Ureter (tissue), 1 donor: ENCODE results near the gene ARHGAP25. TPM values are rescaled to one million over a fixed set of nuclear protein-coding genes. Genes with fewer than 3 reads are reported as not detected.

Experiments used
- DNase-seq: peaks from one replicate; pipeline ENCODE4 v3.0.0-alpha.2; 2020; ENCODE audit warnings: low spot score
- total RNA-seq: library from RNA; stranded (reverse); gene quantifications from one replicate; pipeline ENCODE4 v1.2.4, GENCODE V29; 2023
- donor health status: DM: yes; HTN: yes; CAD: no.

The ARHGAP25 gene
- total RNA-seq, 1 donor from 2014 or later = 14.7 TPM

DNA sequence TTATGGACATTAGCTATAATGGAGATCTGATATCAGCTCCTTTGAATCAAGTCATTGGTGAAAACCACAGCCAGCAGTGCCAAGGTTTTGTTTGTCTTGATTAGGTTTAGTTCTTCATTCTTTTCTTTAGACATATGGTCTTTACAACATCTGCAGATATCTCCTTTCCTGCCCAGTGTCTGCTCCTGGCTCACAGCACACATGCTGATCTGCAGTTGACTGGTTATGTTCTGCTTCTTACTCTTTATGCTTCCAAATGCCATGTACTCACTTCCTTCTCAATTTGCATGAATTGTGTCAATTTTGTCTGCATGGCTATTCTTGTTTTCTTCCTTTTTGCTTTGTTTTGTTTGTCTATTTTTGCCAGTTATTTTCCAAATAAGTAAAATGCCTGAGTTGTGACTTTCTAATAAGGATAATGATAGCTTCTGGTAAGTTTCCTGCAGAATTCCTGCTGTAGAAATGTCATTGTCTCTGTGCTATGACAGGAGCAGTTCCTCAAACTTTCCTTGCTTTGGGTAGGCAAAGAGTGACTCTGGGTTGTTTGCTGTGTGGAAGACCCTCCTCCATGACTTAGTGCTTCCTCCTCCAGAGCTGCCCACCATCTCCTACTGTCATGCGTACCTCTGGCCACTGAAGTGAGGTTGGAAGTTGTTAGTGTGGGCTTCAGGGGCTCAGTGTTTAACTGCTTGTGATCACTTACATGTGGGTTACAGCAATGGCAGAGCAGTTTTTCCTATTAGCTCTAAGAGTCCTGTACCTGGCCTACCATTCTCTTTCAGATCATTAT, 8.2 kb downstream of the ARHGAP25 start:
- DNase-seq = no peak

DNA sequence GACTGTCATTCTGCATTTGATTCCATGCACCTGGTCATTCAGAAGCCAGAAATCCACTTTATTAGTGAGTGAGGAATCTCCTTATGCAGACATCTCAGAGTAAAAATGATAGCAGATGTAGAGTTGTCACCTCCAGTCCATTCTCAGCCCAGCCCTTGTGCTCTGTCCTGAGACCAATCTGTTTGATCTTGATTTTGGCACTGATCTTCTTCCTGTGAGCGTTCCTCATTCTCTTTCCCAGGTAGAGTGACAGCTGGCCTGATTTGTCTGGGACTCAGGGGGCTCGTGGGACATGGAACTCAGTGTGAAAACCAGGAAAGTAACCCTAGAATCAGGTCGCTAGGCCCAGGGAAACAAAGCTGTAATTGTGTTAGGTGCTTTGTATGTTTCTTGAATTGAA, 8.9 kb downstream of the ARHGAP25 start:
- DNase-seq = no peak

DNA sequence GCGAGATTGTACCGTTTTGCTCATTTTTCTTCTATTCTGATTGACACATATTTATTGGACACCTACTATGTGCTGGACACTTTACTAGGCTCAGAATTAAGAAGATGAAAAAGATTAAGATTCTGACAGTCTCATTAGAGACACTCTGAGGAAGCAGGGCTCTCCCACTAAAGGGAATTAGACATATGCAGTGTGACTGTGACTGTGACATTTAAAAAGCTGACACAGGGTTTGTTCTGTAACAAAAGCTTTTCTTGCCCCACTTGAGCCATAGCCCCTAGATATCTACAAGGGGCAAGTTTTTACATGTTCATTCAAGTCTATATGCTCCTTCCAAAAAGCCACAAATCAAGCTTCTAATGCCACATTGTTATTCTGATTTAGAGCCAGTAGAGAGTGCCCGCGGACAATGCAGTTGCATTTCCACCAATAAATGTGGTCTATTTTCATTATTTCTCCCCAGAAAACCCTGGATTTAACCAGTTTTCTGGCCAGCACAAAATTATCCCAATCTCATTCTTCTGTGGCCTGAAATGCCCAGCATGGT, 9.8 kb downstream of the ARHGAP25 start:
- no peak for DNase-seq

DNA sequence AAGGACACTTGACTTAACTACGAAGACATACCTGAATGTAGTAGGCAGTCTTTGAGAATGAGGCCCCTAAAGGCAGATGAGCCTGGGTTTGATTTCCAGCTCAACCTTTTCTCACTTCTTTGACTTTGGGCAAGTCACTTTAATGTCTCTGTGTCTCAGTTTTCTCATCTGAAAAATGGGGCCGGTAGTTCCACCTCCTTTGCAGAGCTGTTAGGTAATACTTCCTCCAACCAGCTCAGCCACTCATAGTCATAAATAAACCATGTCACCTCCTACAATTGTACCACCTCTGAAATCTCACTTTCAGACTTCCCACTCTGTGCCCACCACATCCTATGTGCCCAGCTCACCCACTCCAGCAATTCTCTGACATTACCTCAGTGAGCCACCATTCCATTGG, 10.4 kb downstream of the ARHGAP25 start:
- DNase-seq = no peak

DNA sequence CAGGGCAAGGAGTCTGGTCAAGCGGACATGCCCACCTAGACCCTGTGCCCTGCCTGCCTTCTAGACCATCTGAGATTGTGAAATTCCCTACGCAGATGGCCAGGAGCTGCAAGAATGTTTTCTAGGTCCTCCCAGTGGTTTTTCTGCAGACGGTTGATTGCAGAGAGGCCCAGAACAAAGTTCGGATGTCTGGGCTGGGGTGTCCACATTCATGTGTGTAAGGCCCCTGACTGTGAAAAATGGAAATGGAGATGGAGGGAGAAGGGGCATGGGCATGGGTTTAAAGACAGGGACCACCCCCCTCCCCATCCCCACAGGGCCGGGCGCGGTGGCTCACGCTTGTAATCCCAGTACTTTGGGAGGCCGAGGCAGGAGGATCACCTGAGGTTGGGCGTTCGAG, 11.8 kb downstream of the ARHGAP25 start:
- DNase-seq = no peak

GRCh38 chr2:68747413-68747812, 12.8 kb downstream of the ARHGAP25 start:
- DNase-seq = no peak

DNA sequence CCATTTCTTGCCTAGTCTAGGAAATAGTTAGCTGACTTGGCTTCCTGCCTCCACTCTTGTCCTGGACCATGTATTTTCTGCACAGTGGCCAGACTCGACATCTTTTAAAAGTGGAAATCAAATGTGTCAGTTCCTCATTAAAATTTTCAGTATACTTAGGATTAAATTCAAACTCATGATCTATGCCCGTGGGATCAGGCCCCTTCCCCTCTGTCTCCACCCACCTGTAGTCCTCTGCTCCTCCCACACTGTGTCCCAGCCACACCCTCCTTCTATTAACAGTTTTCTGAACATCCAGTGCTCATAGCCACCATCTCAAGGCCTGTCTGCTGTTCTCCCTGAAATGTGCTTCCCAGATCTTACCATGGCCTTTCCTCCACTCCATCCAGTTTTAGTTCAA, 13.3 kb downstream of the ARHGAP25 start:
- DNase-seq = no peak

- no peak for DNase-seq
Observed at GRCh38 chr2:68748568-68748967, 14.0 kb downstream of the ARHGAP25 start.

GRCh38 chr2:68749345-68749744, 14.7 kb downstream of the ARHGAP25 start:
- DNase-seq = no peak

DNA sequence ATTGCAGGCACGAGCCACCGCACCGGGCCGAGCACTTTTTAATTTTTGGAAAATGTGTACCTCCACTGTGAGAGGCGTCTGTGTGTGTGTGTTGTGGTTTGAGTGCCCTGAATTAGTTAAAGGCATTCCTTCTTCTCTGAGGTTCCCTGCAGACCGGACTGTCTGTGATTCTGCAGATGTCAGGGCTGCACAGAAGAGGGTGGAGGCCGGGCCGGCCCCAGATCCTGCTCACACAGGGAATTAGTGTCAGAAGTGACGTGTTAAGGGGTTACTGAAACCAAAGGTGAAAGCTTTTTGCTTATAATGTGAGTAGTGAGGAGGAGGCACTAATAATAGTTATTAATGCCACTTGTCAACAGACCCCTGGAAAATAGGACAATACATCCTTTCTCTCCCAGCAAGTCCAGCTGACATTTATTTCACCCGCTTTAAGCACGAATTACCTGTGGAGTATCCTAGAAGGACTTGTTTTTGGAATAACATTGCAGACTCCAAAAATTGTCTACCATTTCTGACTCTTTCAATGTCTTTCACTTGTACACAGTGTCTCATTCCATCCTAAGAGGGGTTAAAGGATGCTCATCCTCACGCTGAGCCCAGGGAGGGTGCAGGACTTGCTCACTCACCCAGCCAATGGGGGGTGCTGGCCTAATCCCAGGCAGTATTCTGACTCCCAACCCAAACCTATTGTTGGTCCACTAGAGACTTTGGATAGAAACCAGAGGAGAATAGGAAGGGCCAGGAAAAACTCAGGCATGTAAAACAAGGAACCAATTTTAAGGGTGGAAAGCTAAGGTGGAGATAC, 16.2 kb downstream of the ARHGAP25 start:
- DNase-seq = no peak

DNA sequence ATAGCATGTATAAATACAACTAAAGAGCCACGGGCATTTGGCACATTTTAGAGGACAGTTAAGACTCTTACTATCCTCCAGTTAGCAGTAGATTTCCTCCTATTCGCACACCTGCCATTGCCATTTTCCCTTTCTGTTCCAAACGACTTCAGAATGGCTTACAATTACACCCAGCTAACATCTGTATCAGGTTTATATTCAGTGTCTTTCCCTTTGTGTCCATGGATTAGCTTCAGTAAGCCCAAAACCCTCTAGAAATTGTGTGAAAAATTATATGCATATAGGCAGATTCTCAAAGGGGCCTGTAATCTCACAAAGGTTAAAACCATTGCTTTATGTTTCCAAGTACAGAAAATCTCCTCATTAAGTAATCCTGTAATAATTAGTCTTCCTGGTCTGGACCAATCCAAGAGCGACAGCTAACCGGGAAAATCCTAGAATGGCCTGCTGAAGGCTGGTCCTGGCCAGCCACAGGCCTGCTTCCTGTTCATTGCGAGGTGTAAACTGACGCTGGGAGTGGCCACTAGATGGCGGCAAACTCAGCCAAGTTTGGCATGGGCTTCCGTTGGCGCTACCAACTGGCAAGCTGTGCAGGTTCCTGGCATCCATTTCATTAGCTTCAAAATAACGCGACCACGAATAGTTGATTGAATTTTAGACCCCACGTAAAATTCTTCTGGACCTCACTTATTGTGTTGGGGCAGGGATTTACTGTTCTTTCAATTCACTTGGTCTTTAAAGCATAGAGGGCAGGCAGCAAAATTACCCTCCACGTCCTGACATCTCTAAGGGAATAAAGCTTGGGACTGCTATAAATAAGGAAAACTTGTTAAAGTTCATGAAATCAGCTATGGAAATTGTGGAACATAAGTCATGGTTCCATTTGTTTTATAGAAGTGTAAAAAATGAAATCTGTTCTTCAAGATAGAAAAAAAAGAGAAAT, 17.1 kb downstream of the ARHGAP25 start:
- DNase-seq = peak; percentile 94

- DNase-seq = no peak
Observed at GRCh38 chr2:68753318-68753717, 18.7 kb downstream of the ARHGAP25 start.

GRCh38 chr2:68755071-68755470, 20.5 kb downstream of the ARHGAP25 start:
- no peak for DNase-seq

DNA sequence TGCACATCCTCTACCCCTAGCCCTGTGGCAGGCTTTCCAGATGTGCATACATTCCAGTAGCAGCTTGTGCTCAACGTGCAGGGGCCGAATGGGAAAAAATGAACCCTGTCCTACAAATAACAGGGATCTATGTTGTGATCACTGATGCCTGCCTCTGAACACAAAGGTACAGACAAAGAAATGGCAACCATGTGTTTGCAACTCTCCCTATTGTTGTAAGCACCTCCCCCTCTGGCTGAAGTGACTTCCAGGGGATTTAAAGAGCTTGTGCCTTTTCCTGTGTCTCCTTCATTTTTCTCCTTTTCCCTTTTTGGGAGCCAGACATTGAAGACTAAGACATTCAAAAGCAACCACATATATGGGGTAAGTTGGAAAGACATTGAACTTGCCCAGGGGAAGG, 21.6 kb downstream of the ARHGAP25 start:
- DNase-seq = no peak

GRCh38 chr2:68757081-68757480, 22.5 kb downstream of the ARHGAP25 start:
- DNase-seq = no peak

DNA sequence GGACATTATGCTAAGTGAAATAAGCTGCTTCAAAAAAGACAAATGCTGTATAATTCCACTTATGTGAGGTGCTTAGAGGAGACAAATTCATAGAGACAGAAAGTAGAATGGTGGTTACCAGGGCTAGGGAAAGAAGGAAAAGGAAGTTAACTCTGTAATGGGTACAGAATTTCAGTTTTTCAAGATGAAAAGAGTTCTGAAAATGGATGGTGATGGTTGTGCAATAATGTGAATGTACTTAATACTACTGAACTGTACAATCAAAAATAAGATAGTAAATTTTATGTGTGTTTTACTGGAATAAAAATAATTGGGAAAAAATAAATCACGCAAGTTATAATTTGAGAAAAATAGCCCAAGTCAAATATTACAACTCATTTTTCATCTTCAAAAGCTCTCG, 27.5 kb downstream of the ARHGAP25 start:
- DNase-seq = no peak

- no peak for DNase-seq
Observed at GRCh38 chr2:68762665-68763064, 28.1 kb downstream of the ARHGAP25 start.

GRCh38 chr2:68764041-68764805, 29.6 kb downstream of the ARHGAP25 start:
- no peak for DNase-seq

GRCh38 chr2:68764806-68765311, 30.2 kb downstream of the ARHGAP25 start:
- DNase-seq = no peak

- no peak for DNase-seq
Observed at GRCh38 chr2:68765739-68766375, 31.2 kb downstream of the ARHGAP25 start.
